ENCODE measurements around the gene TPCN2.
"Not testable (repeated sequence)": the region's sequence is repeated elsewhere in the genome, so short reads cannot be mapped to it uniquely, and the experiment has no call there.

The TPCN2 gene

DNA sequence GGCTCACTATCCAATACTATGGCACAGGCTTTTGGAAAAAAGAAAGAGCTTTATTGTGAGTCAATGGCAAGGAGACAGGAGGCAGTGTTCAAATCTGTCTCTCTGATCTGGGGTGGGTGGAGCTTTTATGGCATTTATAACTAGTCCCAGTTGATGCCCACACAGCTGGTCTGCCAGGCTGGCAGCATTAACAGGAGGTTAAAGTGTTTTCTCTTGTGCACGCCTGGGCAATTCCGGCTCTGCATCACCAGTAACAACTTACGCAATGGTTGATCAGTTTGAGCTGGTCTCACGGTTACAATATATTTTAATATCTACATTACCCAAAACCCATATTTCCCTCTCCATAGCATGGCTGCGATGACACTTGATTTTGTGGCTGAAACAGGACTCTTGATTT is 91.9 kb downstream of the TPCN2 start:
- H3K36me3 ChIP-seq (ENCODE audit: control insufficient read depth, insufficient read depth, low read length) = no peaks in the 10 kb centered on the region
- H3K4me1 ChIP-seq (ENCODE audit: control insufficient read depth, insufficient read depth, low read length) = no peaks in the 10 kb centered on the region; the same call in 1 of the 2 replicates
- H3K27ac ChIP-seq (ENCODE audit: low read length) = no peak overlapping the region
- H3K4me3 ChIP-seq (ENCODE audit: low read length) = no peak overlapping the region
- no peaks in the 10 kb centered on the region for H3K9me3 ChIP-seq (ENCODE audit: control insufficient read depth, insufficient read depth, low read length)
- no CpG with 5 or more reads among the region's 5 CpGs for WGBS (ENCODE audit: insufficient coverage, insufficient read length)
- H3K27me3 ChIP-seq (ENCODE audit: control insufficient read depth, insufficient read depth, low read length) = no peaks in the 10 kb centered on the region
- DNase-seq (ENCODE audit: low read depth, low spot score) = no peak

DNA sequence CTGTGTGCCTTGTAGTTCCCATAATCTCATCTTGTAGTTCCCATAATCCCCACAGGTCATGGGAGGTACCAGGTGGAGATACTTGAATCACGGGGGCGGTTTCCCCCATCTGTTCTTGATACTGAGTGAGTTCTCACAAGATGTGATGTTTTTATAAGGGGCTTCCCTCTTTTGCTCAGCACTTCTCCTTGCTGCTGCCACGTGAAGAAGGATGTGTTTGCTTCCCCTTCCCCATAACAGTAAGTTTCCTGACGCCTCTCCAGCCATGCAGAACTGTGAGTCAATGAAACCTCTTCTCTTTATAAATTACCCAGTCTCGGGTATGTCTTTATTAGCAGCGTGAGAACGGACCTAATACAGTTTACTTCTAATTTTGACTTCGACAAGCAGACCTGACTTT is 93.0 kb downstream of the TPCN2 start:
- WGBS (ENCODE audit: insufficient coverage, insufficient read length) = no CpG with 5 or more reads among the region's 8 CpGs
- H3K9me3 ChIP-seq (ENCODE audit: control insufficient read depth, insufficient read depth, low read length) = no peaks in the 10 kb centered on the region
- no peak overlapping the region for H3K4me3 ChIP-seq (ENCODE audit: low read length)

DNA sequence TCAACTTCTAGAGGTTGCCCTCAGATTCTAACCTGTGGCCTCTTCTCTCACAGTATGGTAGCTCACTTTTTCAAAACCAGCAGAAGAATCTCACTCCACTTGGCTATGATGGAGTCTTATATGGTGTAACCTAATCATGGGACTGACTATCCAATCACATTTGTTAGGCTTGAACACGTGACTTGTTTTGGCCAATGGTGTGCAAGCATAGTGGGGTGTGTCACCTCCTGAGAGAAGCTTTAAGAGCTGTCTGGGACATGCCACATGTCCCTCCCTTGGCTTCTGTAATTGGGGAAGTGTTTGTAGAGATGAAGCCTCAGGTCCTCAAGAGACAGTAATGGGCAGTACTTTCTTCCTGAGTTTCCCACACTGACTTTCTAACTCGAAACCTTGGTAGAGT is 94.2 kb downstream of the TPCN2 start:
- Histone ChIP-seq H3K4me3 (ENCODE audit: low read length) (no peak overlapping the region), H3K27ac (ENCODE audit: low read length) (no peak overlapping the region), H3K9me3 (ENCODE audit: control insufficient read depth, insufficient read depth, low read length) (no peaks in the 10 kb centered on the region), H3K36me3 (ENCODE audit: control insufficient read depth, insufficient read depth, low read length) (no peaks in the 10 kb centered on the region), H3K4me1 (ENCODE audit: control insufficient read depth, insufficient read depth, low read length) (no peaks in the 10 kb centered on the region; the same call in 1 of the 2 replicates), H3K27me3 (ENCODE audit: control insufficient read depth, insufficient read depth, low read length) (no peaks in the 10 kb centered on the region)
- WGBS (ENCODE audit: insufficient coverage, insufficient read length) = no CpG with 5 or more reads among the region's 2 CpGs
- DNase-seq (ENCODE audit: low read depth, low spot score) = no peak

More for the DNA sequence above, 93.0 kb downstream of the TPCN2 start:
- Histone ChIP-seq H3K36me3 (ENCODE audit: control insufficient read depth, insufficient read depth, low read length) (no peaks in the 10 kb centered on the region), H3K4me1 (ENCODE audit: control insufficient read depth, insufficient read depth, low read length) (no peaks in the 10 kb centered on the region; the same call in 1 of the 2 replicates), H3K27ac (ENCODE audit: low read length) (no peak overlapping the region), H3K27me3 (ENCODE audit: control insufficient read depth, insufficient read depth, low read length) (no peaks in the 10 kb centered on the region)
- no peak for DNase-seq (ENCODE audit: low read depth, low spot score)

DNA sequence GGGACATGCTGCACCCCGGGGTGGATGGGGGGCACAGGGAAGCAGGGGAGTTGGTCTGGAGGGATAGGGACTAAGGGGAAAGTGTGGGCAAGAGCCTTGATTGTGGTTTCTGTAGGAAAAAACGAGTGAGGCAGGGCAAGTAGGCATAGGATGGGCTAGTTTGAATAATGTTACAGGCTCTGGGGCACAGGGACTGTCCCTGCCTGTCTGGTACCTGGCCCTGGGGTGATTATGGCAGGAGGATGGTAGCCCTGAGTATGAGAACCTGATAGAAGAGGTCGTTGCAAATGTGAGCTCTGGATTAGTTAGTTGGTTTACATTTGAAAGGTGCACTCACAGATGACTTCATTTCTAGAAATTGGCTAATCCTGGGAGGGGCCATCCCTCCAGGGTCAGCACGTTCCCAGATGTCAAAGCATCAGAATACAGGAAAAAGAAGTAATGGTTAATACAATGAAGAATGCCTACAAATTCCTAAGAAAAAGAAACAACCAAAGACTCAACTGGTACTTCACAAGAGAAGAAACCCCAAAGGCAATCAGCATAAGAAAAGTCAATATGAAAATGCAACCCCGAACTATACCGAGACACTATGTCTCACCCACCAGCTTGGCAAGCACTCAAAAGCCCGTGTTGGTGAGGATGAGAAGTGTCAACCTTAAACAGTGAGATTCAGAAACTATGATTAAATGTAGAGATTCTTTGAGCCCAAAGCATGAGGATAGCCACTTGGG is 95.8 kb downstream of the TPCN2 start:
- WGBS (ENCODE audit: insufficient coverage, insufficient read length) = no CpG with 5 or more reads among the region's 7 CpGs
- Histone ChIP-seq H3K27me3 (ENCODE audit: control insufficient read depth, insufficient read depth, low read length) (no peaks in the 10 kb centered on the region), H3K27ac (ENCODE audit: low read length) (no peak overlapping the region), H3K4me1 (ENCODE audit: control insufficient read depth, insufficient read depth, low read length) (no peaks in the 10 kb centered on the region), H3K4me3 (ENCODE audit: low read length) (no peak overlapping the region), H3K36me3 (ENCODE audit: control insufficient read depth, insufficient read depth, low read length) (no peaks in the 10 kb centered on the region), H3K9me3 (ENCODE audit: control insufficient read depth, insufficient read depth, low read length) (no peaks in the 10 kb centered on the region)
- no peak for DNase-seq (ENCODE audit: low read depth, low spot score)

DNA sequence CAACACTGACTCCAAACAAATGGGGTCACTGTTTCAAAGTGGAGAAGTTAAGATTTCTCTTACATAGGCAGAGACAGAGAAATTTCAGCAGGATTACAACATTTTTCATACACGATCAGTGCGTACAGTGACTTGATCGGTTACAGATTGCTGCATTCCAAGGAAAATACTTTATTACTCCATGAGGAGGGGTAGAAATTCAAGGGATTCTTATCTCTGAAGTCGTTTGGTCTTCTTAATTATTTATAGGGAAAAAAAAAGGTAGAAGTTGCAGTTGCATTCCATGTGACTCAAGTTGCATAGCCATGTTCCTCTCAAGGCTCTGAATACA is 96.3 kb downstream of the TPCN2 start:
- H3K27ac ChIP-seq (ENCODE audit: low read length) = no peak overlapping the region
- no CpG with 5 or more reads among the region's 4 CpGs for WGBS (ENCODE audit: insufficient coverage, insufficient read length)
- no peaks in the 10 kb centered on the region for H3K9me3 ChIP-seq (ENCODE audit: control insufficient read depth, insufficient read depth, low read length)
- no peak for DNase-seq (ENCODE audit: low read depth, low spot score)
- H3K27me3 ChIP-seq (ENCODE audit: control insufficient read depth, insufficient read depth, low read length) = no peaks in the 10 kb centered on the region
- no peak overlapping the region for H3K4me3 ChIP-seq (ENCODE audit: low read length)
- no peaks in the 10 kb centered on the region for H3K4me1 ChIP-seq (ENCODE audit: control insufficient read depth, insufficient read depth, low read length)
- no peaks in the 10 kb centered on the region for H3K36me3 ChIP-seq (ENCODE audit: control insufficient read depth, insufficient read depth, low read length)

DNA sequence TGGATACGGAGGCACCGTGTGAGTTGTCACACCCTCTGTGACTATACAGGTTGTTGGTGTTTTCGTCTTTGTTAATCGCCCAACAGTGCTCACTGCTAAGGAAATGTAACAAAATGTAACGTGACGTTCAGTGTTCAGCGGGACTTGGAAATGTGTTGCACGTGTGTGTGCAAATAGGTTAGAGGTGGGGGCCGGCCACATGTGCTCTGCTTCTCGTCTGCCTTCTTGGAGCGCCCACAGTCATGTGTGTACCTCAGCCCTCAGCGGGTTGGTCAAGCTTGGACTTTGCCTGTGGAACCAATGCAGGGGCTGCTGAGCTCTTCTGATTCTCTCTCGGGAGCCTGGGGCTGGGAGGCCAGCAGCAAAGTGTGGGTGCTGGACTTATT is 99.6 kb downstream of the TPCN2 start:
- peaks cover 7% of the 10 kb centered on the region for H3K4me1 ChIP-seq (ENCODE audit: control insufficient read depth, insufficient read depth, low read length)
- no peaks in the 10 kb centered on the region for H3K27me3 ChIP-seq (ENCODE audit: control insufficient read depth, insufficient read depth, low read length)
- H3K4me3 ChIP-seq (ENCODE audit: low read length) = no peak overlapping the region
- H3K27ac ChIP-seq (ENCODE audit: low read length) = no peak overlapping the region
- H3K36me3 ChIP-seq (ENCODE audit: control insufficient read depth, insufficient read depth, low read length) = no peaks in the 10 kb centered on the region
- WGBS (ENCODE audit: insufficient coverage, insufficient read length) = no CpG with 5 or more reads among the region's 13 CpGs
- no peaks in the 10 kb centered on the region for H3K9me3 ChIP-seq (ENCODE audit: control insufficient read depth, insufficient read depth, low read length)
- DNase-seq (ENCODE audit: low read depth, low spot score) = no peak

DNA sequence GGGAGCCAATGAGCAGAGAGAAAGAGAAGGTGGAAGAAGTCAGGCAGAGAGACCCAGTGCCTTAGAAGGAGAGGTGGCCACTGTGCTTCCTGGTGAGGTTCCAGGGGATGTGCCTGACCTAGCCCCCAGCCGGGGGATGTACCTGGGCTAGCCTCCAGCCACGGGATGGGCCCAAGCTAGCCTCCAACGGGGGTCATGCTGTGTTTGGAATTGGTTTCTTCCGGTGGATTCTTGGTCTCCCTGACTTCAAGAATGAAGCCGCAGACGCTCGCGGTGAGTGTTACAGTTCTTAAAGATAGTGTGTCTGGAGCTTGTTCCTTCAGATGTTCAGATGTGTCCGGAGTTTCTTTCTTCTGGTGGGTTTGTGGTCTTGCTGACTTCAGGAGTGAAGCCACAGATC is 100.1 kb downstream of the TPCN2 start:
- H3K9me3 ChIP-seq (ENCODE audit: control insufficient read depth, insufficient read depth, low read length) = no peaks in the 10 kb centered on the region
- no peak for DNase-seq (ENCODE audit: low read depth, low spot score)
- no peak overlapping the region for H3K4me3 ChIP-seq (ENCODE audit: low read length)
- no peaks in the 10 kb centered on the region for H3K36me3 ChIP-seq (ENCODE audit: control insufficient read depth, insufficient read depth, low read length)
- no peak overlapping the region for H3K27ac ChIP-seq (ENCODE audit: low read length)
- H3K27me3 ChIP-seq (ENCODE audit: control insufficient read depth, insufficient read depth, low read length) = no peaks in the 10 kb centered on the region
- WGBS (ENCODE audit: insufficient coverage, insufficient read length) = no CpG with 5 or more reads among the region's 9 CpGs
- H3K4me1 ChIP-seq (ENCODE audit: control insufficient read depth, insufficient read depth, low read length) = peaks cover 7% of the 10 kb centered on the region

DNA sequence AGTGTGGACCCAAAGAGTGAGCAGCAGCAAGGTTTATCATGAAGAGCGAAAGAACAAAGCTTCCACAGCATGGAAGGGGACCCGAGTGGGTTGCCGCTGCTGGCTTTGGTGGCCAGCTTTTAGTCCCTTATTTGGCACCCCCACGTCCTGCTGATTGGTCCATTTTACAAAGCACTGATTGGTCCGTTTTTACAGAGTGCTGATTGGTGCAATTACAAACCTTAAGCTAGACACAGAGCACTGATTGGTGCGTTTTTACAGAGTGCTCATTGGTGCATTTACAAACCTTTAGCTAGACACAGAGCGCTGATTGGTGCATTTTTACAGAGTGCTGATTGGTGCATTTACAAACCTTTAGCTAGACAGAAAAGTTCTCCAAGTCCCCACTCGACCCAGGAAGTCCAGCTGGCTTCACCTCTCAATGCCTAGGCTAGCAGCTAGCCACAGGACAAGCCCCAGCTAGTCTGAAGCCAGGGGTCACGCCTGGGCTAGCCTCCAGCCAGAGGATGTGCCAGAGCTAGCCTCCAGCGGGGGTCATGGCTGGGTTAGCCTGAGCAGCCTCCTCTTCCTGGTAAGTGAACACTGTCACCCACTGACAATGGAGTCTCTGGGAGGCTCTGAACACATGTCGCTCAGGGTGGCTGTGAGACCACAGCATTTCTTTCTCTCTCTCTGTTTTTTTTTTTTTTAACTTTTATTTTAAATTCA is 100.8 kb downstream of the TPCN2 start:
- not testable (repeated sequence) for H3K4me1 ChIP-seq (ENCODE audit: control insufficient read depth, insufficient read depth, low read length); H3K36me3 ChIP-seq (ENCODE audit: control insufficient read depth, insufficient read depth, low read length); H3K4me3 ChIP-seq (ENCODE audit: low read length); H3K27me3 ChIP-seq (ENCODE audit: control insufficient read depth, insufficient read depth, low read length); DNase-seq (ENCODE audit: low read depth, low spot score); H3K9me3 ChIP-seq (ENCODE audit: control insufficient read depth, insufficient read depth, low read length); H3K27ac ChIP-seq (ENCODE audit: low read length)
- WGBS (ENCODE audit: insufficient coverage, insufficient read length) = no CpG with 5 or more reads among the region's 11 CpGs

DNA sequence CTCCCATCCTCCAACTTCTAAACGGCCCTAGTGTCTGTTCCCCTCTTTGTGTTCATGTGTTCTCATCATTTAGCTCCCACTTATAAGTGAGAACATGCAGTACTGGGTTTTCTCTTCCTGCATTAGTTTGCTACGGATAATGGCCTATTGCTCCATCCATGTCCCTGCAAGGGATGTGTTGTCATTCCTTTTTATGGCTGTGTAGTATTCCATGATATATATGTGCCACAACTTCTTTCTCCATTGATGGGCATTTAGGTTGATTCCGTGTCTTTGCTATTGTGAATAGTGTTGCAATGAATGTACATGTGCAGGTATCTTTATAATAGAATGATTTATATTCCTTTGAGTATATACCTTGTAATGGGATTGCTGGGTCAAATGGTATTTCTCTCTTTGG is 101.4 kb downstream of the TPCN2 start:
- DNase-seq (ENCODE audit: low read depth, low spot score) = no peak
- Histone ChIP-seq H3K36me3 (ENCODE audit: control insufficient read depth, insufficient read depth, low read length) (no peaks in the 10 kb centered on the region), H3K4me3 (ENCODE audit: low read length) (no peak overlapping the region), H3K4me1 (ENCODE audit: control insufficient read depth, insufficient read depth, low read length) (peaks cover 7% of the 10 kb centered on the region), H3K27me3 (ENCODE audit: control insufficient read depth, insufficient read depth, low read length) (no peaks in the 10 kb centered on the region), H3K9me3 (ENCODE audit: control insufficient read depth, insufficient read depth, low read length) (no peaks in the 10 kb centered on the region), H3K27ac (ENCODE audit: low read length) (no peak overlapping the region)
- no CpG with 5 or more reads among the region's 3 CpGs for WGBS (ENCODE audit: insufficient coverage, insufficient read length)

DNA sequence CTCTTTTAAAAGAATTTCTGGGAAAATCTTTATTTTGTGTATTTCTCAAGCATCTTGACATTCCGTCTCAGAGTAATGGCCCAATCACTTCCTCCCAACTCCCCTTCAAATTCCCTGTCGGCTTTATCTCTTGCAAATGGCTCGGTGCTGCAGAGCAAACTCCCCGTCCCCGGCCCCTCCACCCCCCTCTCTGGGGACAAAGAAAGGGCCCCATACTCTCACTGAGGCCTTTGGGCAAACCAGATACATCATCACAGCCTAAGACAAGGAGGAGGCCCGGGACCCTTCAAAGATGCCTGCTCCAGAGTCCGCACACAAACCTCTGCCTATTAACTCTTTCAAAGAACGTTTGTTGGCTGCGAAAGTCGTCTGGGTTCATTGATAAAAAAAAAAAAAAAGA is 103.1 kb downstream of the TPCN2 start:
- Histone ChIP-seq H3K9me3 (ENCODE audit: control insufficient read depth, insufficient read depth, low read length) (no peaks in the 10 kb centered on the region), H3K4me1 (ENCODE audit: control insufficient read depth, insufficient read depth, low read length) (peaks cover 7% of the 10 kb centered on the region), H3K36me3 (ENCODE audit: control insufficient read depth, insufficient read depth, low read length) (no peaks in the 10 kb centered on the region), H3K27ac (ENCODE audit: low read length) (no peak overlapping the region), H3K4me3 (ENCODE audit: low read length) (no peak overlapping the region), H3K27me3 (ENCODE audit: control insufficient read depth, insufficient read depth, low read length) (no peaks in the 10 kb centered on the region)
- no peak for DNase-seq (ENCODE audit: low read depth, low spot score)
- WGBS (ENCODE audit: insufficient coverage, insufficient read length) = no CpG with 5 or more reads among the region's 10 CpGs

Data from iPS DF 6.9 (cell line).